Rectal smooth muscle tissue (tissue), 1 donor: ENCODE data around the gene ICA1.
"Not testable (repeated sequence)": the region's sequence is repeated elsewhere in the genome, so short reads cannot be mapped to it uniquely, and the experiment has no call there.

Experiments used
- H3K27ac ChIP-seq: one replicate; pipeline ENCODE4 v1.7.0; 2013; ENCODE audit warnings: low read depth, low read length, inconsistent platforms
- H3K27me3 ChIP-seq: one replicate; pipeline ENCODE4 v1.7.0; 2013; ENCODE audit warnings: low read length; ENCODE audit not compliant: control insufficient read depth, insufficient read depth
- H3K36me3 ChIP-seq: one replicate; pipeline ENCODE4 v1.7.0; 2013; ENCODE audit warnings: low read length; ENCODE audit not compliant: control insufficient read depth, insufficient read depth
- H3K4me1 ChIP-seq: one replicate; pipeline ENCODE4 v1.7.0; 2013; ENCODE audit warnings: low read length; ENCODE audit not compliant: control insufficient read depth, insufficient read depth
- H3K4me3 ChIP-seq: one replicate; pipeline ENCODE4 v1.7.0; 2013; ENCODE audit warnings: low read length
- H3K9ac ChIP-seq: one replicate; pipeline ENCODE4 v1.7.0; 2013; ENCODE audit warnings: low read length

Gene ICA1

DNA sequence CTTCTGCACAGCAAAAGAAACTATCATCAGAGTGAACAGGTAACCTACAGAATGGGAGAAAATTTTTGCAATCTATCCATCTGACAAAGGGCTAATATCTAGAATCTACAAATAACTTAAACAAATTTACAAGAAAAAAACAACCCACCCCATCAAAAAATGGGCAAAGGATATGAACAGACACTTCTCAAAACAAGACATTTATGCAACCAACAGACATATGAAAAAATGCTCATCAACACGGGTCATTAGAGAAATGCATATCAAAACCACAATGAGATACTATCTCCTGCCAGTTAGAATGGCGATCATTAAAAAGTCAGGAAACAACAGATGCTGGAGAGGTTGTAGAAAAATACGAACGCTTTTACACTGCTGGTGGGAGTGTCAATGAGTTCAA, 160.7 kb downstream of the ICA1 start:
- not testable (repeated sequence) for H3K27ac ChIP-seq, H3K27me3 ChIP-seq, H3K4me1 ChIP-seq, H3K36me3 ChIP-seq, H3K4me3 ChIP-seq, H3K9ac ChIP-seq

DNA sequence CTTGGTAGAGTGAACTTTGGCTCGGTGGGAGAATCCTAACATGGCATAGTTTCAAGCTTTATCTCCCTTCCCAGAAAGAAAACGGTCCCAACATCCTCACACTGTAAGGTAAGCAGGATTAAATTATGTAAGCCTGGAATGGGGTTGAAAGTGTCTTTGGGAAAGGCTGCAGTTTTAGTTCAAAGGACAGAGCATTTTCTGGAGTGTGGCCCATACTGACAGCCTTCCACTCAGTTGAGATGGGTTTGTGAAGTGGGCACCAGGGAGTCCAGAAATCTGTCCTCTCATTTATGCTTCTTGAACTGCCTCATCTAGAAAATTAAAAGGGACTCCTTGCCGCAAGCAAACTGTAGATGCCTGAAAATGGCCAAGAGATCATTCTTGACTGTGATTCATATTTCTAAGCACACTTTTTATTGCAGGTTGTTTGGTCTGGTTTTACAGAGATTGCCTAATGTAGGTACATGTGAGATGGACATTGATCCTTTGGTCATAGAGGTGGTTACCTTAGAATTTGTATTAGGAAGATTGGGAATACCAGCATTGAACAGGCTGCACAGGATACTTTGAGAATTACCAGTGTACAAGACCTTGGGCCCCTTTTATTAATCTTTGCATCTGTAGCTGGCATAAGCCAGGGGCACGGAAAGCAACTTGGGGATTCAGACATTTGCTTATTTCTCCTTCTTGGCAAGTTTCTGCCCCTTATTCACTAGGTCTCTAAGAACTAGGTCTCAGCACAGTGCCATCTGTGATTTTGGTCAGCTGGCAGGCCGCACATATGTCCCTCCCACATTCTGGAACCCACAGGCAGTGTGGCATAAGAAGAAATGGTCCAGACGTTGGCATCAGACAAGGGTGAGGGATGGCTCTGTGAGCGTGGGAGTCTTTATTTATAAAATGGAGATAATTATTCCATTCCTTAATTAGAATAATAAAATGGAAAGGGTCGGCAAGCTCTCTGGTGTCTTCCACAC, 167.5 kb downstream of the ICA1 start:
- no peak overlapping the region for H3K4me3 ChIP-seq
- no peak overlapping the region for H3K27ac ChIP-seq
- H3K27me3 ChIP-seq: no peaks in the 10 kb centered on the region
- H3K9ac ChIP-seq: no peak overlapping the region
- no peaks in the 10 kb centered on the region for H3K4me1 ChIP-seq
- peaks cover 2% of the 10 kb centered on the region for H3K36me3 ChIP-seq

DNA sequence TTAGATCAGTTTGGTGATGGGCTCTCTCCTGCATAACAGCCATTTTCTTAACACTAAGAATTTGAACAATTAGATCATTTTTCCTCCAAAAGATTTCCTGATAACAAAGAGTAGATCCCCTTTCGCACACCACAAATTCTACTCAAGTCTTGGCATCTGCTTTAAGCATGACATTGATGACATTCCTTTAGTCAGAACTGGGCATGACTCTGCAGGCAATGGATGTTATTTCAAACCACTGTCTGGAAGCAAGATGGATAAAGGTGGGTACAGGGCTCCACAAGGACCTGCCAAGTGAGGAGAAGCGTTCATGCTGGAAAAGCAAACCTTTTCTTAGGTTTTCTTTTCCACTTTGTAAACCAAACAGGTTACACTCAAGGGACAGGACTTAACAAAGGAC, 169.8 kb downstream of the ICA1 start:
- H3K9ac ChIP-seq: no peak overlapping the region
- no peak overlapping the region for H3K27ac ChIP-seq
- no peaks in the 10 kb centered on the region for H3K4me1 ChIP-seq
- no peak overlapping the region for H3K4me3 ChIP-seq
- H3K36me3 ChIP-seq: peaks cover 2% of the 10 kb centered on the region
- no peaks in the 10 kb centered on the region for H3K27me3 ChIP-seq

DNA sequence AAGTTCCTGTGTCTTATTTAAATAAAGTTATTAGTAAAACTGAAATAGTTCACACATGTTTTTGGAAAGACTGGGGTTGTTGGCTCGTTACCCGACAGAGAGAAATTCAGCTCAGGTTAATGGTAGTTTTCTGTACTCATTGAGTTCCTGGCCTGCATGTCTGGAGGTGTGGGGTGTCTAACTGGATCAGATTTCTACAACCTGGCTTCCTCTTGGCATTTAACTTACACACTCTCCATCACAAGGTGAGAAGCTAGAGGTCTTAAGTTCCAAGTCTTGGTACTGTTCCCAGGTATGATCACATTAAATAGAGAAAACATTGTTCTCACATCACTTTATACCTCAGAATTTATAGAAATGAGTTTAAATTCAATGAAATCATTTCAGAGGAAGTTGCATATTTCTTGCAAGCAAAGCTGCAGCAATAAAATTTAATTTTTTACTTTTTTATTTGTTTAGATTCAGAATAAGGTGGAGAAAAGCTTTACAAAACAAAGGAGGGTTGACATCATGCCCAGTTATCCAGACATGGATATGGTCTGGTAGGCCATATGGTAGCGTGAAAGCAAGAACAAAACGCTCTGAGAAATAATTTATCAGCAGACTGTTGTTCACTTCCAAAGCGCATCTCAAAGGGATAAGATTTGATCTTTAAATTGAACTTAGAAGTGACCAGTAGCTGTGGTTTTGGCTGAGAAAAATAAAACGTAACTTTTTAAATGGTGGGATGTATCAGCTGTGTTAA, 172.8 kb downstream of the ICA1 start:
- no peaks in the 10 kb centered on the region for H3K36me3 ChIP-seq
- H3K27ac ChIP-seq: no peak overlapping the region
- no peaks in the 10 kb centered on the region for H3K4me1 ChIP-seq
- H3K9ac ChIP-seq: no peak overlapping the region
- no peaks in the 10 kb centered on the region for H3K27me3 ChIP-seq
- H3K4me3 ChIP-seq: no peak overlapping the region

DNA sequence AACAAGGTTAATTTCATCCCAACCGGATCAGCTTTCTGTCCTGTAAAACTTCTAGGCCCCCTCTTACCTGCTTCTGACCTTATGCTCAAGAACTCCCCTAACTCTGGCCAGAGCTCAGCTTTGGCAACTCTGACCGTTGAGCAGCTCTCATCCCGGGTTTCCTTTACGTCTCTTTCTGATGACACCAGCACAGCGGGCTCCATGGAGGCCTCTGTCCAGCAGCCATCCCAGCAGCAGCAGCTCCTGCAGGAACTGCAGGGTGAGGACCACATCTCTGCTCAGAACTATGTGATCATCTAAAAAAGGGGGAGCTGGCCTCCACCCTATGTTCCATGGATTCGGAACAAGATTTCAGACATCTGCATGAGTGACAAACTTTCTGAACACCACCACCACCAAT, 175.7 kb downstream of the ICA1 start:
- no peak overlapping the region for H3K9ac ChIP-seq
- H3K27ac ChIP-seq: no peak overlapping the region
- H3K4me3 ChIP-seq: no peak overlapping the region

DNA sequence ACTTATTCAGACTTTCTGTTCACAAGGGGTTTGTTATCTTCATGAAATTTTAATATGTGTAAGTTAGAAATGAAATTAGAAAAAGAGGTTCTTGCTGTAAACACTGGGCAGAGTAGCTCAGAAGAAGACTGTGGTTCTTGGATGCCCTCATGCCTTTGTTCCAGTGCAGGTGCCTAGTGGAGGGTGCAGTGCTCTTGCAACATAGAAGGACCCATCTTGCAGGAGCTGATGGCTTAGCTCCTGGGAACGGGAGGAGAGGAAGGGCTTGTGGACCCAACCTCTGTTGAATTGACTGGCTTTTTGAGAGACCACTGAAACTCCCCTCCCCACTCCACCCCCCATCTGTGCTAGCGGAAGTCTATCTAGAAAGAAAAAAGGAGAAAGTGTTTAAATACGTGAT, 176.5 kb downstream of the ICA1 start:
- no peak overlapping the region for H3K9ac ChIP-seq
- no peaks in the 10 kb centered on the region for H3K27me3 ChIP-seq
- H3K27ac ChIP-seq: no peak overlapping the region
- no peaks in the 10 kb centered on the region for H3K4me1 ChIP-seq
- H3K4me3 ChIP-seq: no peak overlapping the region
- no peaks in the 10 kb centered on the region for H3K36me3 ChIP-seq

More for the DNA sequence above, 175.7 kb downstream of the ICA1 start:
- Histone ChIP-seq H3K36me3 (no peaks in the 10 kb centered on the region), H3K27me3 (no peaks in the 10 kb centered on the region), H3K4me1 (no peaks in the 10 kb centered on the region)

DNA sequence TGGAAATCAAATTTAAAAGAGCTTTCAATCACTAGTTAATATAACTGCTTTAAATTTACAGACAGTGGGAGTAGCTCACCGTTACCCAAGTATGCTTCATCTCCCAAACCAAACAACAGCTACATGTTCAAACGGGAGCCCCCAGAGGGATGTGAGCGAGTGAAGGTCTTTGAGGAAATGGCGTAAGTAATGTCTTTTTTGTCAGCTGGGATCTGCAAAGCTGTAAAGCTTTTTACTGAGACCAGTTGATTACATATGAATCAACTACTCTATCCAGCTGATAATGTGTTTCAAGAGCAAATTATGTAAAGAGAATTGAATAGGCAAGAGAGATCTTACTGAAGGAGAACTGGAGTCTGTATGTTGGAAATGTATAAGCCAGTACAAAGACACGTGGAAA, 177.1 kb downstream of the ICA1 start:
- no peak overlapping the region for H3K4me3 ChIP-seq
- H3K27ac ChIP-seq: no peak overlapping the region
- H3K36me3 ChIP-seq: no peaks in the 10 kb centered on the region
- no peaks in the 10 kb centered on the region for H3K27me3 ChIP-seq
- no peak overlapping the region for H3K9ac ChIP-seq
- no peaks in the 10 kb centered on the region for H3K4me1 ChIP-seq

DNA sequence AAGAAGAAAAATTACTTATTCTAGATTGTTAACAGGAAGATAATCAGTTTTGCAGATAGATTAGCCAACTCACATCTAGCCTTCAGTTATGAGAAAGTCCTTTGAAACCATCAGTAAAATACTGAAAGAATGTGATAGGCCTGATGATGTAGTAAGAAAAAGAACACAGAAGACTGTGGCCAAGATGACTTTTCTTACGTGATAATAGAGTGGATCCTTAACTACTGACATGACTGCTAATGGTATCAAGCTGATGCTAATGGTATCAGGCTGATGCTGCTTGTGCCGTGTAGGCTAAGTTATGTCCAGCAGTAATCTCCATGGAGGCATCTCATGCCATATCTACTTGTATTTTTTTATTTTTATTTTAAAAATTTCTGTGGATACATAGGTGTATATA, 179.2 kb downstream of the ICA1 start:
- Histone ChIP-seq H3K4me3 (no peak overlapping the region), H3K36me3 (no peaks in the 10 kb centered on the region), H3K27ac (no peak overlapping the region), H3K4me1 (no peaks in the 10 kb centered on the region), H3K9ac (no peak overlapping the region), H3K27me3 (no peaks in the 10 kb centered on the region)

DNA sequence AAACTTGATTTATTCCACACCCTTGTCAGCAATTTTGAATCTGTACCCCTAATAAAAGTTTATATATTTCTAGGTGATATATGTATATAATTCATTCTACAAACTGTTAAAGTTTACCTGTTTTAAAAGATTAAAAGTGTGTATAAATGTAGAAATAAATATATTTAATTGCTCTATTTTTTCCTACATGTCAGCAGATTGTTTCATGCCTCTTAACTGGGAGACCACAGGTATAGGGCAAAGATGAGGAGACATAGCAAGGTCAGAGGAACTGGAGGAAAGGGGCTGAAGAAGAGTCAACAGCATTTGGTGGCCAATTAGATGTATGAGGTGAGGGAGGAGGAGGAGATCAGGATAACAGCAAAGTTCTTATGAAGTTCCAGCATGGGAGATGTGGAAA, 183.5 kb downstream of the ICA1 start:
- Histone ChIP-seq H3K4me3 (no peak overlapping the region), H3K36me3 (no peaks in the 10 kb centered on the region), H3K4me1 (no peaks in the 10 kb centered on the region), H3K27ac (no peak overlapping the region), H3K9ac (no peak overlapping the region), H3K27me3 (no peaks in the 10 kb centered on the region)

DNA sequence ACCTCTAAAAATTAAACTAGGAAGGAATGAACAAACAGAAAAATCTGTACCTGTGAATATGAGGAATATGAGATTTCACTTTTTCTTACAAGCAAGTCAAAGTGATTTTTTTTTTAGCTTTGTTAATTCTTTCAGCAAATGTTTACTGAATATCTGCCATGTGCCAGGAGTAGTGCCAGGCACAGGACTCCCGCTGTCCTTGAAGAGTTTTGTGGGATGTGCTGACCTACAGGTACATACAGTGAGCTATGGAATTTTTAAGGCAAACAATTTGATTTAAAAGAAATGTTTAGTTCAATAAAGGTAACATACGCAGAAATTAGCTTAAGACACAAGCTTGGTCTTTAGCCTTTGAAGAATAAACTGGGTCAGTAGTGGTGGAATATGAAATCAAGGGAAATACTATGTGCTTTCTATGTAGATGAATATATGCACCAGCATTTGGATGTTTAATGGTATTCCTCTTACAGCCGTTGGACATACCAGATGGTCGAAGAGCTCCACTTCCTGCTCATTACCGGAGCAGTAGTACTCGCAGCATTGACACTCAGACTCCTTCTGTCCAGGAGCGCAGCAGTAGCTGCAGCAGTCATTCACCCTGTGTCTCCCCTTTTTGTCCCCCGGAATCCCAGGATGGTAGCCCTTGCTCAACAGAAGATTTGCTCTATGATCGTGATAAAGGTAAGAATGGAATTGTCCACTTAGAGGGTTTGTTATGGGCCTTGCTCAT, 191.4 kb downstream of the ICA1 start:
- no peaks in the 10 kb centered on the region for H3K4me1 ChIP-seq
- no peak overlapping the region for H3K27ac ChIP-seq
- no peak overlapping the region for H3K9ac ChIP-seq
- no peak overlapping the region for H3K4me3 ChIP-seq
- H3K36me3 ChIP-seq: no peaks in the 10 kb centered on the region
- H3K27me3 ChIP-seq: no peaks in the 10 kb centered on the region

DNA sequence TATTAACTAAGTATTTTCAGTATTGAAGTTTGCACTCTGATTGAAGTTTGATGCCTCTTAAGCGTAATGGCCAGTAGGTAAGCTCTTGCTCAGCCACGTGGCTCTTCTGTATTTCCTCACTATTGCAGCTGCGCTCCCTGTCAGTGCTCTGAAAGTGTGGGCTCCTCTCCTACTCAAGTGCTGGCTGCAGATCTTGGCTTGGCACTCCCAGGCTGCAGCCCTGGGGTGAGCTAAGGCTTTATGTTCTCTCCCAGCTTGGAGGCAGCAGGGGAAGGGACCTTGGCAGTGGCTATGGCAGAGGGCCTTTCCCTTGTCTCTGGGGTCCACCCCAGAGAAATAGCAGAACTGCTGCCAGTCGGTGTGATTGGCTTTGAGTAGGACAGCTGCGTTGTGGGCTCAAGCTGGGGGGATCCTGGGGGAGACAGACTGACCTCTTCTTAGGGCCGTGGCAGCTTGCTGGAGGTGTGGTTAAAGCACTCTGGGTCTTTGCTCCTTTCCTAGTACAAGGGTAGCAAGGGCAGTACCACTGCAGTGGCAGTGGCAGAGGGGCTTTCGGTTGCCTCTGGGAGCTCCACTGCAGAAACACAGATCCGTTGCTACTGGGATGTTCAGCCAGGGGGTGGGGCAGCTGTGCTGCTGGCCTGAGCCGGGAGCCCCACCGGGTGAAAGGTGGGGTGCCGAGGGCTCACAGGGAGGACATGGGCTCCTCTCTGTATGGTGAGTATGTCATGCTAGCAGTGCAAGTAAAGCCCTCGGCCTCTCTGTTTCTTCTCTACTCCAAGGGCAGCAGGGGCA, 192.9 kb downstream of the ICA1 start:
- H3K27me3 ChIP-seq: no peaks in the 10 kb centered on the region
- H3K36me3 ChIP-seq: no peaks in the 10 kb centered on the region
- no peaks in the 10 kb centered on the region for H3K4me1 ChIP-seq
- H3K9ac ChIP-seq: no peak overlapping the region
- H3K4me3 ChIP-seq: no peak overlapping the region
- H3K27ac ChIP-seq: no peak overlapping the region
